LNCAP (cell line): ENCODE results near the gene MAP3K1.

Source experiments
- TF ChIP-seq, protein P1 (sequence below): fragments of 450-650 bp; IDR thresholded peaks from 2 replicates; pipeline ENCODE4 v1.5.1; 2017; ENCODE audit warnings: mild to moderate bottlenecking

MAP3K1 gene

DNA sequence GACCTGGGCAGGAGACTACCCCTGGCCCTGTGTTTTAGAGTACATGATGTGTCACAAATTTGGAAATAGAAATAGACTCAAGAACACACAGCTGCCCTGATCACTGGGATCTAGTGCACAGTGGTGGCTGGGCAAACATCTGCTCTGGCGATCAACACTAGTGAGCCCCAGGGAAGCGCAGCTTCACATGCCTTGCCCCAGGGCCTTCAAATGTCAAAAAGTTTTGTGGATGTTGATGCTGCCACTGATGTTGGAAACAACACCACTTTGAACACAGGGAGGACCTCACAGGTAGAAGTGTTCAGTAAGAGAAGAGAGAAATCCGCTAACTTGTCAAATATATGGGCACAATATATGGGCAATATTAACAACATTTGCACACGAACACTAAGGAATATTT, 7.1 kb upstream of the MAP3K1 start:
- TF ChIP-seq, protein P1, sequence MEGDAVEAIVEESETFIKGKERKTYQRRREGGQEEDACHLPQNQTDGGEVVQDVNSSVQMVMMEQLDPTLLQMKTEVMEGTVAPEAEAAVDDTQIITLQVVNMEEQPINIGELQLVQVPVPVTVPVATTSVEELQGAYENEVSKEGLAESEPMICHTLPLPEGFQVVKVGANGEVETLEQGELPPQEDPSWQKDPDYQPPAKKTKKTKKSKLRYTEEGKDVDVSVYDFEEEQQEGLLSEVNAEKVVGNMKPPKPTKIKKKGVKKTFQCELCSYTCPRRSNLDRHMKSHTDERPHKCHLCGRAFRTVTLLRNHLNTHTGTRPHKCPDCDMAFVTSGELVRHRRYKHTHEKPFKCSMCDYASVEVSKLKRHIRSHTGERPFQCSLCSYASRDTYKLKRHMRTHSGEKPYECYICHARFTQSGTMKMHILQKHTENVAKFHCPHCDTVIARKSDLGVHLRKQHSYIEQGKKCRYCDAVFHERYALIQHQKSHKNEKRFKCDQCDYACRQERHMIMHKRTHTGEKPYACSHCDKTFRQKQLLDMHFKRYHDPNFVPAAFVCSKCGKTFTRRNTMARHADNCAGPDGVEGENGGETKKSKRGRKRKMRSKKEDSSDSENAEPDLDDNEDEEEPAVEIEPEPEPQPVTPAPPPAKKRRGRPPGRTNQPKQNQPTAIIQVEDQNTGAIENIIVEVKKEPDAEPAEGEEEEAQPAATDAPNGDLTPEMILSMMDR, result no peak

DNA sequence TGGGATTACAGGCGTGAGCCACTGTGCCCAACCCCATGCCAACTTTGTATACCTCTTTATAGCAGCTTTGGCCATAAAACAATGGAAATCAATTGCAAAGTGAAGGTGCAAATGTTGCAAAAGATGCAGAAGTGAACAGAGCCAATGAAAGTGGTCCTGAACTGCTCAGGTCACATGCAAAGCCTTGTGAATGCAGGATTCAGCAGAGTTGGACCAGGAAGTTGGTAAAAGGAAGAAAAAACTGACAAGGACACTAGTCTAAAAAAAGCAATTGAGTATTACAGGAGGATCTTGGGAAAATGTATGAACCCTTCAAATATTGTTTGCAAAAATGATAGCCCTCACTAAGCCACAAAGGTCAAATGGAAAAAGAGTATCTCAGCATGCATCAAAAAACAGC, 4.5 kb upstream of the MAP3K1 start:
- TF ChIP-seq, protein P1, result no peak

DNA sequence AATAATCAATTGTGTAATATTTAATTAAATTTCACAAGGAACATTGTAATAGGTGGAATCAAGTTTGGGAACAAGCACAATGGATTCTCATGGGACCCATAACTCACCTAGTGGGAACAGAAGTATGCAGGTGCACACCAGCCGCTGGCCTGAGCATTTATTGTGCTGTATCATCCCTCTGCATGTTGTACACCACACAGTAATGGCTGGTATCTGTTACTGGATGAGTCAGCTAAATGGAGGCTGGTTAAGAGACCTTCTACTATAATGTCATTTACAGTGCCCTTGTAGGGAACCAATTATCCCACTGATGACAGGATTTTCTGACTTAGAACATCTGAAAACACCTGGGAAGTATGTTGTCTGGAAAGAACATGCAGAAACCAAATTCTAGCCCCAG, 3.2 kb upstream of the MAP3K1 start:
- TF ChIP-seq, protein P1, result no peak

DNA sequence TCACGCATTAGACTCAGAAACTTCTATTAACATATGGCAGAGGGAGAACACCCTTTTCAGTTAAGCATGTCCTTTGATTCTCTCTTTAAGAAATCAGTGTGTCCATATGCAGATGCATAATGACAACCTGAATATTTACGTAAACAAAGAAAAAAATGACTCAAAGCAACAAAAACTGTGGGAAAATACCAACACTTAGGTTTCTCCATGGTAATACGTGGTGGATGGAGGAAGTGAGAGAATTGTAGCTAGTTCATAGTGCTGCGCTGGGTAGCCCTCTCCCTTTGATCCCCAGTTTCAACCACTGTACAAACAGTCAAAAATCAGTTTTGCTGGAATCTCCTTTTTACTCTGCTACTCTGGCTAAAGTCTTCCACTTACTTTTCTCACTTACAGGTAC, 2.0 kb upstream of the MAP3K1 start:
- TF ChIP-seq, protein P1, result no peak

DNA sequence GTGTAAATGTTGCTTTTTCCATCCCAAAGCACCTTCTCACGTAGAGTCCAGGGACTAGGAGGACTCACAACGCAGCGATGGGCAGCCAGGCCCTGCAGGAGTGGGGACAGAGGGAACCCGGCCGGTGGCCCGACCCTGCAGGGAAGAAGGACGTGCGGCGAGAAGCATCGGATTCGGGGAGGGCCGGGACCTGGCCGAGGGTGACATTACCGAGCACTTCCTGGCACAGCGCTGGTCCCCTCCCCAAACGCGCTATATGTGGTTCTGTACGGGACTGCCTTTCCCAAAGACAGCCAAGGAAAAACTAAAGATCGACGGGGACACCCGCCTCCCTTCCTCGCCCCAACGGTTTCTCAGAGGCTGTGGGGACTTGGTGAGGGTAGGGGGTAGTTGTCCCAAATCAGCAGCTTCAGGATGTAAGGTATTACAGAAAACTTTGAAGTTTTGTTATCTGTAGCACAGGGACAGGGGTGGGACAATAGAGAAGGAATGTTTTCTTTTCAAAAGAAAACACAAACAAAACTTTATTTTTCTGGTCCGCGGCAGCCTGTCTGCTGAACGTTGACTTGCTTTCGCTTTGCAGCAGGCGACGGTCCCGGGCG, 887 bp upstream of the MAP3K1 start:
- TF ChIP-seq, protein P1, result no peak

DNA sequence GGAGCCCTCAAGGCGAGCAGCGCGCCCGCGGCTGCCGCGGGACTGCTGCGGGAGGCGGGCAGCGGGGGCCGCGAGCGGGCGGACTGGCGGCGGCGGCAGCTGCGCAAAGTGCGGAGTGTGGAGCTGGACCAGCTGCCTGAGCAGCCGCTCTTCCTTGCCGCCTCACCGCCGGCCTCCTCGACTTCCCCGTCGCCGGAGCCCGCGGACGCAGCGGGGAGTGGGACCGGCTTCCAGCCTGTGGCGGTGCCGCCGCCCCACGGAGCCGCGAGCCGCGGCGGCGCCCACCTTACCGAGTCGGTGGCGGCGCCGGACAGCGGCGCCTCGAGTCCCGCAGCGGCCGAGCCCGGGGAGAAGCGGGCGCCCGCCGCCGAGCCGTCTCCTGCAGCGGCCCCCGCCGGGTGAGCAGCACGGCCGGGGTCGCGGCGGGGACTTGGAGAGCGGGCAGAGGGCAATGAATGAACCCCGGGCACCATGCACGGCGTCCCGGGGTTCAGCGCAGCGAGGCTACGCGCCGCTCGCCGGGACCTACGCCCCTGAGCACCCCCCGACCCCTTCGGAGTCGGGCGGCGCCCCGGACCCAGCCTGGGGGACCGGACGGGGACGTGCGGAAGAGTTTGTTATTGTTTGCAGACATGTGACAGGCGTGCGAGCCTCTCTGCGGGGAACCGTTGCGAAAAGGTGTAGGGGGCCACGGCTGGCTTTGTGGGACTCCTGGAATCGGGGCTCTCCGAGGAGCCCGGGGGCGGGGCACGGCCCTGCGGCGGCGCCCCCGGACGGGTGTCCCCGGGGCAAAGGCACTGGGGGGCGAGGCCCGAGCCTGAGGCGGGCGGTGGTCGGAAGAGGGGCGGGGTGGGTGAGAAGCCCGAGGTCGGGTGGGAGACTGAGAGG, 553 bp downstream of the MAP3K1 start:
- TF ChIP-seq, protein P1, result no peak

DNA sequence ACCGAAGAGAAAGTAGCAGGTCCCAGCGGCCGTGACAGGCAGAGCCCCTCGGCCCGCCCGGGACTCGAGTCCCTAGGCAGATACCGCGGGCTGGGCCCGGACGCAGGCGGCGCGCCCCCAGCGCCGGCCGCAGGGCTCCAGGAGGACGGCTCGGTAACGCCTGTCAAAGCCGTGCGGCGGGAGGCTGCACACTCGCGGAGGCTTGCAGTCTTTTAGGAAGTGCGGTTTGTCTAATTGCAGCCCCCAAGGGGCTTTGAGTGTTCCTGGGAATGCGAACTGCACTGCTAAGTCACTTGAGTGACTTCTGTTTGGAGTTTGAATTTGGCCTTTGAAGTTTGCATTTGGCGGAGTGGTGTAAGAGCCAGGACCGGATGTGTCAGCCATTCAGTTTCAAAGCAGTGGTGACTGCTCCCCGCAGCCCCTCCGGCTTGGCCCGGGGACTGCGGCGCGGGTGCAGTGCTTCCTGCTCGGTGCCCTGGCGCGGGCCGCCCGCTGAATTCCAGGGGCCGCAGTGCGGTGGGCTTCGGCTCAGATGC, 1.3 kb downstream of the MAP3K1 start:
- TF ChIP-seq, protein P1, result no peak
